Osteoblast (primary cell): Measurements from ENCODE around the gene L3MBTL3. TPM values are rescaled to one million over a fixed set of nuclear protein-coding genes. Genes with fewer than 3 reads are reported as not detected.

Source experiments
- DNase-seq: peaks from one replicate; pipeline ENCODE4 v3.0.0; 2011; ENCODE audit warnings: low spot score, mixed read lengths; ENCODE audit not compliant: insufficient read length; ENCODE audit errors: missing footprints
- H2AFZ ChIP-seq: 2 replicates; pipeline ENCODE4 v1.6.0; 2011; ENCODE audit warnings: mild to moderate bottlenecking, low read length
- H3K27ac ChIP-seq: 2 replicates; pipeline ENCODE4 v1.5.1; 2011; ENCODE audit warnings: mild to moderate bottlenecking, low read depth, low read length, moderate library complexity
- H3K27me3 ChIP-seq: 2 replicates; pipeline ENCODE4 v1.6.0; 2012; ENCODE audit warnings: mild to moderate bottlenecking, control low read depth, inconsistent platforms, low read length, moderate library complexity; ENCODE audit not compliant: insufficient read depth
- H3K36me3 ChIP-seq: 2 replicates; pipeline ENCODE4 v1.5.1; 2011; ENCODE audit warnings: mild to moderate bottlenecking, low read length, control low read depth, moderate library complexity; ENCODE audit not compliant: insufficient read depth
- H3K4me1 ChIP-seq: 2 replicates; pipeline ENCODE4 v1.5.1; 2011; ENCODE audit warnings: mild to moderate bottlenecking, low read length, control low read depth, moderate library complexity; ENCODE audit not compliant: insufficient read depth
- H3K4me2 ChIP-seq: 2 replicates; pipeline ENCODE4 v1.6.0; 2011; ENCODE audit warnings: mild to moderate bottlenecking, low read length; ENCODE audit not compliant: insufficient read depth
- H3K4me3 ChIP-seq: fragments of 200-600 bp; sonication (generic); 3 replicates; pipeline ENCODE4 v1.5.1; 2012; ENCODE audit warnings: mild to moderate bottlenecking, low read length, inconsistent platforms; ENCODE audit not compliant: insufficient read depth
- H3K79me2 ChIP-seq: 2 replicates; pipeline ENCODE4 v1.6.0; 2012; ENCODE audit warnings: mild to moderate bottlenecking, low read length, control low read depth, inconsistent platforms; ENCODE audit not compliant: insufficient read depth
- H3K9me3 ChIP-seq: 2 replicates; pipeline ENCODE4 v1.5.1; 2011; ENCODE audit warnings: low read depth, low read length, control low read depth
- H4K20me1 ChIP-seq: 2 replicates; pipeline ENCODE4 v1.6.0; 2012; ENCODE audit warnings: mild to moderate bottlenecking, low read length, control low read depth; ENCODE audit not compliant: insufficient read depth
- total RNA-seq: library from RNA; depleted of rRNA; stranded (reverse); fragments of >200 nt; gene quantifications from 2 replicates; pipeline ENCODE4 v1.2.3, GENCODE V29; 2012
- TF ChIP-seq, protein P1 (sequence below): IDR thresholded peaks from 2 replicates; pipeline ENCODE4 v1.5.1; 2011; ENCODE audit warnings: mild to moderate bottlenecking, low read depth, low read length, moderate library complexity; ENCODE audit errors: extremely low read depth

L3MBTL3 gene
- total RNA-seq, 1 donor: 8.7 TPM

DNA sequence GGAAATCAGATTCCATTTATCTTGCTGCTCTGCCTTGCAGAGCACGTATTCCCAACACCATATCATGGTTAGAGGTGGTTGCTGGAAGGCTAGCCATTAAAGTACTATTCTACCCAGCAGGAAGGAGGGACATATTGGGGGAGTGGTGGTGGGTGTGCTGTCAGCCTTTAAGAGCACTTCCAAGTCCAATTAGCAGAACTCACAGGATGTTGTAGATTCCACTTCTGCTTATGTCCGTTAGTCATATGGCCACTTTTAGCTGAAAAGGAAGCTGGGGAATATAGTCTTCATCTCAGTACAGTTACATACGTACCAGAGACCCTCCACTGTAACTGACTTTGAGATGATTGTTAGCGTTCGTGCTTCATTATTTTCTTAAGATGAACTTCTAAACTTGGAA lies 109.9 kb downstream of the L3MBTL3 start:
- H3K4me1 ChIP-seq: peaks cover 6% of the 10 kb centered on the region
- H3K4me3 ChIP-seq: no peak overlapping the region
- H4K20me1 ChIP-seq: no peaks in the 10 kb centered on the region
- no peaks in the 10 kb centered on the region for H3K9me3 ChIP-seq
- no peaks in the 10 kb centered on the region for H3K27me3 ChIP-seq
- no peak overlapping the region for H3K4me2 ChIP-seq
- no peak overlapping the region for H2AFZ ChIP-seq
- TF ChIP-seq, protein P1, sequence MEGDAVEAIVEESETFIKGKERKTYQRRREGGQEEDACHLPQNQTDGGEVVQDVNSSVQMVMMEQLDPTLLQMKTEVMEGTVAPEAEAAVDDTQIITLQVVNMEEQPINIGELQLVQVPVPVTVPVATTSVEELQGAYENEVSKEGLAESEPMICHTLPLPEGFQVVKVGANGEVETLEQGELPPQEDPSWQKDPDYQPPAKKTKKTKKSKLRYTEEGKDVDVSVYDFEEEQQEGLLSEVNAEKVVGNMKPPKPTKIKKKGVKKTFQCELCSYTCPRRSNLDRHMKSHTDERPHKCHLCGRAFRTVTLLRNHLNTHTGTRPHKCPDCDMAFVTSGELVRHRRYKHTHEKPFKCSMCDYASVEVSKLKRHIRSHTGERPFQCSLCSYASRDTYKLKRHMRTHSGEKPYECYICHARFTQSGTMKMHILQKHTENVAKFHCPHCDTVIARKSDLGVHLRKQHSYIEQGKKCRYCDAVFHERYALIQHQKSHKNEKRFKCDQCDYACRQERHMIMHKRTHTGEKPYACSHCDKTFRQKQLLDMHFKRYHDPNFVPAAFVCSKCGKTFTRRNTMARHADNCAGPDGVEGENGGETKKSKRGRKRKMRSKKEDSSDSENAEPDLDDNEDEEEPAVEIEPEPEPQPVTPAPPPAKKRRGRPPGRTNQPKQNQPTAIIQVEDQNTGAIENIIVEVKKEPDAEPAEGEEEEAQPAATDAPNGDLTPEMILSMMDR: no peak
- DNase-seq: no peak
- H3K27ac ChIP-seq: no peak overlapping the region
- no peaks in the 10 kb centered on the region for H3K79me2 ChIP-seq
- no peaks in the 10 kb centered on the region for H3K36me3 ChIP-seq

DNA sequence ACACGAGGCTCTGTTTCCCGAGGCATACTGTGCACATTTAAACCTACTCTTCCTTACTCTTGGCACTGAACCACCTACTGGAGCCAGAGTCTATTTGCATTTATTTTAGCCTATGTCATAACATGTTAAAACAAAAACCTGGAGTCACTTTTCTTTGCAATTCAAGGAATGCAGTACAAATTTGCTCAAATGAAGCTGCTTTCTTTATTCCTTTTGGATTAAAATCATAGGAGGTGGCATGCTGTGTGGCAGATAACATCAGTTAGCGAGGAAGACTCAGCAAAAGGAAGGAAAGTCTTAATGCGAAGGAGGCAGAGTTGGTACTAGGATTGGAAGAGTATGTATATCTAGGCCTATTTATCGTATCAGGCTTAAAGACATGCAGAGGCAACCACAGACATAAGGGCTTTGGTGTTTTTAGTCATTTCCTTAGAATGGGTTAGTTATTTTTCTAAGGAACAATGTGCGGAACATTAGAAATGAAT lies 111.4 kb downstream of the L3MBTL3 start:
- H3K27me3 ChIP-seq: no peaks in the 10 kb centered on the region
- H3K36me3 ChIP-seq: no peaks in the 10 kb centered on the region
- H3K79me2 ChIP-seq: no peaks in the 10 kb centered on the region
- DNase-seq: no peak
- no peak overlapping the region for H3K4me3 ChIP-seq
- H4K20me1 ChIP-seq: no peaks in the 10 kb centered on the region
- H3K9me3 ChIP-seq: no peaks in the 10 kb centered on the region
- peaks cover 6% of the 10 kb centered on the region for H3K4me1 ChIP-seq
- TF ChIP-seq, protein P1: no peak
- no peak overlapping the region for H3K27ac ChIP-seq
- H2AFZ ChIP-seq: no peak overlapping the region
- no peak overlapping the region for H3K4me2 ChIP-seq

DNA sequence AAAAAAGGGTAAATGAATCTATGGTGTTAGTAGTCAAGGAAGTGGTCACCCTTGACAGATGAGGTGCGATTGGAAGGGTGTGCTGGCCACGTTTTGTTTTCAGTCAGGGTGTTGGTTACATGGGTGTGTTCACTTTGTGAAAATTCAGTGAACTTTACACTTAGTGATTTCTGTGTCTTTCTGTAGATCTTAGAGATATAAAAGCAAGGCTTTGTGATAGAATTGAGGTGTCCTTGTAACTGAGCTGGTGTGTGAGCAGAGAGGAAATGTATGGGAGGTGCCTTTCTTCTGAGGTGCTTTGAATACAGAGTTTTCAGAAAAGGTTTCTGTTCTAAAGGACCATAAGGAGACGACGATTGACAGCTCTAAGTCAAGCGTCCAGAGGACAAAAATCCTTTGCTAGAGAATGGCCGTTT lies 113.9 kb downstream of the L3MBTL3 start:
- no peaks in the 10 kb centered on the region for H3K36me3 ChIP-seq

DNA sequence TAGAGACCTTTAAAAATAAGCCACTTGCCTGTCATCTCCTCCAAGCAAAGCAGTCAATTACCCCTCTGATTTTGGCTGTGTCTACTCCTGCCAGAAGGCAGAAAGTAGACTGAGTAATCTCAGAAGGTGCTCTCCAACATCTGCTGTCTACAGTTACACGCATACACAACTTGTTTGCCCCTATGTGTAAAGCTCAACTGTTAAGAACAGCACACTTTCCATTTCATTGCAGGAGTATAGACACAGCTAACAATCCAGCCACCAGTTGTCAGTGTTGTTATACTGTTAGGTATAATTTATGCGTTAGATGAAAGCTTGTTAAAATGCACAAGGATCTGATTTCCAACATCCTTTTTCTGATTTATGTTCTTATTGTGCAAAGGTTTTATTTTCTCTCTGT lies 116.2 kb downstream of the L3MBTL3 start:
- Histone ChIP-seq H3K79me2 (no peaks in the 10 kb centered on the region), H3K4me3 (no peak overlapping the region), H3K9me3 (no peaks in the 10 kb centered on the region), H3K4me1 (peaks cover 3% of the 10 kb centered on the region), H3K4me2 (no peak overlapping the region), H2AFZ (no peak overlapping the region), H4K20me1 (no peaks in the 10 kb centered on the region), H3K36me3 (no peaks in the 10 kb centered on the region), H3K27me3 (no peaks in the 10 kb centered on the region), H3K27ac (no peak overlapping the region)
- no peak for DNase-seq
- TF ChIP-seq, protein P1: no peak

More for the DNA sequence above, 113.9 kb downstream of the L3MBTL3 start:
- Histone ChIP-seq H3K27ac (no peak overlapping the region), H3K27me3 (no peaks in the 10 kb centered on the region), H3K4me3 (no peak overlapping the region), H3K4me1 (peaks cover 6% of the 10 kb centered on the region), H2AFZ (no peak overlapping the region), H3K9me3 (no peaks in the 10 kb centered on the region), H3K79me2 (no peaks in the 10 kb centered on the region), H3K4me2 (no peak overlapping the region), H4K20me1 (no peaks in the 10 kb centered on the region)
- no peak for DNase-seq
- TF ChIP-seq, protein P1: no peak
